Activated CD4-positive, alpha-beta T cell treated with anti-CD3 and anti-CD28 coated beads, Interleukin-2, amount 50 U/mL, for 48 hours (primary cell): ENCODE measurements around the gene SDC4.
A peak's percentile ranks its signal among the peaks of the same experiment; 100 is the strongest.

ENCODE experiments used
- DNase-seq, 2 experiments: peaks; one replicate each; pipeline ENCODE4 v3.0.0-alpha.2; 2020

The SDC4 gene, protein sequence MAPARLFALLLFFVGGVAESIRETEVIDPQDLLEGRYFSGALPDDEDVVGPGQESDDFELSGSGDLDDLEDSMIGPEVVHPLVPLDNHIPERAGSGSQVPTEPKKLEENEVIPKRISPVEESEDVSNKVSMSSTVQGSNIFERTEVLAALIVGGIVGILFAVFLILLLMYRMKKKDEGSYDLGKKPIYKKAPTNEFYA

DNA sequence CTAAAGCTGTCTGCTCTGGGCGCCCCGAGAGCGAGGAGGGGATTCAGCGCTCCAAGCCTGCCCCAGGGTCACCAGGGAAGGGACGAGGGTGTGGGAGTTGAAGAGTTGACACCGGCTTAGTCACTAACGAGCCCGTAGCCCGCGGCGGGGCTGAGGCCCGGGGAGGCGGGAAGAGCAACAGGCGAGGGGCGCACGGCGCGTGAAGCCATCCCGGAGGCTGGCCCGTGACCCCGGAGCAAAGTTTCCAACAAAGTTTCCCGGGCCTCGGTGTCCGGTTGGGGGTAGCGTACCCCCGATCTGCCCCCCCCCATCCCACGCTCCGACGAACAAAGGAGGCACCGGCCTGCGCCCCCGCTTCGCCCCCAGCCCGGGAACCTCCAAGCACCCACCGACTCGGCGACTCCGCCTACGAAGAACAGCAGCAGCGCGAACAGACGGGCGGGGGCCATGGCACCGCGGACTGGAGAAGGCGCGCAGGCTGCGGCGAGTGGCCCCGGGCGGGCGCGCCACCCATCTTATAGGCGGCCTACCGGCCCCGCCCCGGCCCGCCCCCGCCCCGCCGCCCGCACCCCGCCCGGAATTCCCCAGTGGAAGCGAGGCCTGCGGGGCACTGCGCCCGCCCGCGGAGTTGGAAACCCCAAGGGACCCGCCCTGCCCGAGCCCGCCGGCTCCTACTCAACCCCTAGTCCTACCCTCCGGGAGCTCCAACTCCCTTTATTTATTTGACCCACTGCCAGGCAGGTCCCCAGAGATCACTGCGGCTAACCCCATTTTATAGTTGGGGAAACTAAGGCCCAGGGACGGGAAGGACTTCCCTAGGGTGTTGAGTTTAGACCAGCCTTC, at the start of gene SDC4:
Gene SDC4, minus strand, starts transcription at position 489 of the 843 bp plus-strand sequence. Its CDS starts 40 bp downstream, at position 449.
- peak; percentile 73 to 74 for DNase-seq

DNA sequence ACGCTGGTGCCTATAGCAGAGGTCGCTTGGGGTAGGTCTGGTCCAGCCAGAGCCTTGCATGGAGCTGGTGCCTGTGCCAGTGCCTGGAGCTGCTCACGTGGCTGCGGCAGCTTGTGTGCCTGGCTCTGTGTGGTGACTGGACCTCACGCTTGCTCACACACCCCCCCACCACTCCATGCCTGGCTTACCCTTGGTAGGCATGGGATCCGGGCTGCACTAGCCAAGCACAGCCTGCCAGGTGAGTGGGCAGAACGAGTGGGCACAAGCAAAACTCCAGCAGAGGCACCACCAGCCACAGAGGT, 46.8 kb upstream of the SDC4 start:
- DNase-seq = no peak

DNA sequence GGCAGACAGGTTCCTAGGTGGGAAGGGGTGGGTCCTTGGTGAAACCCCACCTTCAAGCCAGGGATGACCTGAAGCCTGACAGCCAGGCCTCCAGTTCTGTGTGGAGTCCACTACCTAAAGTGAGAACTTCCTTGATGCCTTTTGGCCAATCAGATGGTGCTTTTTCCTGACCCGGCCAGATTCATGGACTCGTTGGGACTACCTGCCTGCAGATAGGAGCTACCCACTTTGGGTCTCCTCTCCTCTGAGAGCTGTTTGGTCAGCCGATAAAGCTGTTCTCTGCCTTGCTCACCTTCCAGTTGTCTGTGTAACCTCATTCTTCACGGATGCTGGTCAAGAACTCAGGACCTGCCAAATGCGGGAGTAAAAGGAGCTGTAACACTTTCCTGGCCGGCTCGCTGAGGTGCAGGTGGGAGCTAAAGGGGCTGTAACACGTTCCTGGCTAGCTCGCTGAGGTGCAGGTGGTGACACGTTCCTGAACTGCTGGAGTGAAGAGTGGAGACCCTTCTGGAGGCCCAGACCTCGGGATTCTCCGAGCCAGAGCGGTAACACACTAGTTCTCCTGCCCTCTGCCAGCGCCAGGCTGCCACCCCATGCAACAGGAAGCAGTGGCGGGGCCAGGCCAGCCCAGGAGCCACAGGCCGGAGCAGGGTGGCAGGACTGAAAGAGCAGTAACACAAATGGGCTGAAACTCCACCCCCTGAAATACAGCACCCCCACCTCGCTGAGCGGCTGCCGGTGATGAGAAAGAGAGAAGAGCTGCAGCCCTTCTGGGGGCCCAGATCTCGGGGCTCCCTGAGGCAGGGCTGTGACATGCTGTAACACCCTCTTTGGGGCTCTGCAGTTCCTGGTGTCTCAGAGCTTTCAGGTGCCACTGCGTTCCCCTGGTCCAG, 46.2 kb upstream of the SDC4 start:
- DNase-seq = no peak

GRCh38 chr20:45392733-45393132, 44.5 kb upstream of the SDC4 start:
- no peak for DNase-seq

GRCh38 chr20:45391559-45391958, 43.3 kb upstream of the SDC4 start:
- DNase-seq = no peak

DNA sequence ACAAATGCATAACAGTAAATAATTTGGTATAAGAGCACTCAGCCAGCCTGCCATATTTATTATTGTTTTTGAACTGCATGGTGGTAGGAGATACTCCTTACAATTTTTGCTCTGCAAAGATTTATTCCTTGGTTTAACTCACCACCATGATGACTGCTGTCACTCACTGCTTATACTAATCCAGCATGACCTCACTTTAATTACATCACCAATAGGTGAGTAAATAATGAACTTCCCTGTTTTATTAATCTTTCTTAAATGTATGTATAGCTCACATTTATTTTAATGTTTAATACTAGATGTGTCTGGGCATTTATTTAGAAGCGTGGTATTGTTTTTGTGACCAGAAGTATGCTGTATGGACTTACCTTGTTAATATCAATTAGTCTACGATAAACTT, 42.7 kb upstream of the SDC4 start:
- DNase-seq = no peak

DNA sequence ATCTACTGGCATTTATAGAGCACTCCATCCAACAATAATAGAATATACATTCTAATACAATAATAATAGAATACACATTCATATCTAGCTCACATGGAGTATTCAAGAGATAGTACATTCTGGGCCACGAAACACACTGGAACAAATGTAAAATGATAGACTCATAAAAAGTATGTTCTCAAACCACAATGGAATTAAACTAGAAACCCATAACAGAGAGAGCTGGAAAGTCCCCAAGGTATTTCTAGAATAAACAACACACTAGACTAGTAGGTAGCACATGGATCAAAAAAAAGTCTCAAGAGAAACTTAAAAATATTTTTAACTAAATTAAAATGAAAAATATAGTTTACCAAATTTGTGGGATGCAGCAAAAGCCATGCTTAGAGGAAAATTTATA, 39.0 kb upstream of the SDC4 start:
- no peak for DNase-seq

DNA sequence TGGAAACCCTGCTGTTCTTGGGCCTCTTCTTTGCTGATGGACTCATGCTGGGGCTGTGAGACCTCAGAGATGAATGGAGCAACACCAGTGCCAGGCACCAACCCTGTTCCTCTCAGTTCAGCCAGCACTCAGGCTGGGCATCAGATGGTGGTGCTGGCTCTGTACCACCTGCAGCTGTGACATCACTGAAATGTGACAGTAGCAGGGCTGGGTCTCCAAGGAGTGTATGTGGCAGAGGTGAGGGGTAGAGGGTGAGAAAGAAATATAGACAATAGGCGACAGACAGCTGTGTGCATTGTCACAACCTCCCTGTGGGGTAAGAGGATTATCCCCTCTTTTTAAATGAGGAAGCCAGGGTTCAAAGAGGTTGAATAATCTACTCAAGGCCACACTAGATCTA, 30.0 kb upstream of the SDC4 start, which contains the start of gene TP53TG5:
Gene TP53TG5, minus strand, starts transcription at position 135 of the 400 bp plus-strand sequence. Its CDS starts 89 bp downstream, at position 46.
- no peak for DNase-seq

DNA sequence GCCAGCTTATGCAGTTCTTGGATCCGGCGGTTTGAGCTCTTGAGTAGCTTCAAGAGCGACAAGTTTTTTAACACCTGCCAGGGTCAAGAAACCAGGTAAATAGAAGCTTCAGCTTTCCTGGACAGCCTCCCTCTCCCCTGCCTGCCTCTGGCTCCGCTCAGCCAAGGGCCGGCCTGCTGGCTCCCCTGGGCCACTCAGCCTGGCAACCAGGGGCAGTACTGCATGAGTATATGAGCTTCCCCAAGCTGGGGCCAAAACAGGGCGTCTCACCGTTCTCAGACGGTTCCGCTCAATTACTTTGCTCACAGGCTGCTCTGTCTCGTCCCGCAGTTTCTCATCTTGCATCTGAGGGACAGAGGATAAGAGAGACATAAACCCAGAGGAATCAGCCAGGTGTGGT, 29.0 kb upstream of the SDC4 start:
- DNase-seq = no peak

- no peak for DNase-seq
Observed at GRCh38 chr20:45374966-45375365, 26.7 kb upstream of the SDC4 start.

- DNase-seq = no peak
Observed at GRCh38 chr20:45374101-45374467, 25.9 kb upstream of the SDC4 start.

GRCh38 chr20:45373353-45374100, 25.3 kb upstream of the SDC4 start:
- peak; percentile 94 to 95 for DNase-seq

DNA sequence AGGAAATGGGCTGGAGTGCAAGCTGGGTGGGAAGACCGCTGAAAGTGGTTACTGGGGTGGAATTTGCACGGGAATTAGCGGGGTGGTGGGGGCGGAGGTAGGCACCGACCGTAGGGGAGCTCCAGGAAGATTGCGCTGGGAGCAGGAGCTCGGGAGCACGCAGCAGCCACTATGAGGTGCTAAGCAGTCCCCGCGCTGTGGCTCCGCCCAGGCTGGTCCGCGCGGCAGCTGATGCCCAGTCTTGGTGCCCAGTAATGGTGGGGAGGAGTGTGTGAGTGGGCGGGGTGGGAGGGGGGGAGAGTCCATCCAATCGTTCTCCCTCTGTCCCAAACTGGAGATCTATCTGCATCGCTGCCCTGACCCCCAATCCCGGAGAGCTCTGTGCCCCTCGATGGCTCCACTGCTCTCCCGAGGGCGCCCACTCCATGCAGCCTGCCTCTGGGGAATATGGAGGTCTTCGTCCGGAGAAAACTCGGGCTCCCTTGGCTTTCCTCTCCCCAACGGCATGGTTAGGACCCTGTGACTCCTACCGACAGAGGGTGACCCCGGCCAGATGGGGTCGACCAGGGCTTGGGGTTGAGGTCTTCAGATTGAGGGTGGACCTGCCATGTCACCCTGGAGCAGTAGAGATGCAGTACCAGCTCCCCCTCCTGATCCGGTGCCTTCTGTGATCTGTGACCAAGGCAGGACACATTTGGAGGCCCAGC, 24.6 kb upstream of the SDC4 start:
- no peak for DNase-seq

GRCh38 chr20:45372241-45372640, 24.0 kb upstream of the SDC4 start:
- DNase-seq = no peak

GRCh38 chr20:45370571-45371160, 22.4 kb upstream of the SDC4 start:
- no peak for DNase-seq

DNA sequence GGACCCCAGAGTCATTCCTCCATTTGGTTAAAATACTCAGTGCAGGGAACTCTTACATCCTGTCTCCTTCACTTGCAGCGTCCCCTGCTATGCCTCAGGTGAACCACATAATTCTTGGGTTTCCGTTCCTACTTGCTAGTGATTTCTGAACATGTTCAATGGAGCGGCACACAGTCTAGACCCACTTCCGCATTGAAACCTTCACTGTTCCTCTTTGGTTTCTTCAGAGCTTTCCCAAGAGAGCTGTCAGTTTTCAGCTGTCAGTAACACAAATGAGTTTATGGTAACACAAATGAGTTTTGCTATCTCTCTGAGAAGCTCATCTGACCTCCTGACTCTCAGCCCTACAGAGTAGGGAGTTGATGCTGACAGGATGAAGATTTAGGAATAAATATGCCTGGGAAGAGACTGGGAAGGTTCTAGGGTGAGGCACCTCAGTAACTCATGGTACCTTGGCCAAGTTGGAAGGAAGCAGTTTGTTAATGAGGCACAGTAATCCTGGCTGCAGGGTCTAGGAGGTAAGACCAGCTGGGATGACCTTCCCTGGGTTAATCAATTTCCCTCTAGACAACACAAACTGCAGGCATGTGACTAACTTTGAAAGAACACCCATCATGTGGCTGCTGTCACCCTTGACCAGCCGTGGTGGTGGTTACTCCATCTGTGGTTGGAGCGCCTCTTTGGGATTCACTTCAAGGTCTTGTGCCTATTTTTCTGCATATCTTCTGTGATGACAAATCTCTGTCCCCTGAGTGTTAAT, 20.2 kb upstream of the SDC4 start:
- peak in 1 of 2 experiments; percentile 35 for DNase-seq

GRCh38 chr20:45367126-45367525, 18.9 kb upstream of the SDC4 start:
- no peak for DNase-seq

DNA sequence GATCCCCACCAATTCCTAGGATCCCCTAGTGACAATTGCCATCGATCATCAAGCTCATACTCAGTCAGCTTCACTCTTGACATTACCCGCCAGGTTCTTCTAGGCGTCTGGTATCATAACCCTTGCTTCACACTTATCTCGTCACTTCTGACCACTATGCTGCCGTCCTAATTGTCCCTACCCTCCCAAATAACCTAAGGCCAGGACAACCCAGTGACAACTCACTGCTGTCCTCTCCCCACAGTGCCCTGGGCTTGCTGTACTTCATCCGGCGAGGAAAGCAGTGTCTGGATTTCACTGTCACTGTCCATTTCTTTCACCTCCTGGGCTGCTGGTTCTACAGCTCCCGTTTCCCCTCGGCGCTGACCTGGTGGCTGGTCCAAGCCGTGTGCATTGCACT, 18.4 kb upstream of the SDC4 start:
- DNase-seq = no peak

GRCh38 chr20:45366192-45366591, 18.0 kb upstream of the SDC4 start:
- no peak for DNase-seq

GRCh38 chr20:45365444-45365970, 17.3 kb upstream of the SDC4 start:
- no peak for DNase-seq
